Dermis microvascular lymphatic vessel endothelial cell (primary cell): Measurements from ENCODE around the gene PXYLP1. TPM values are rescaled to one million over a fixed set of nuclear protein-coding genes. Genes with fewer than 3 reads are reported as not detected.

Experiments
- DNase-seq, 2 donors: peaks; one replicate each; pipeline versions ENCODE4 v3.0.0 to v3.0.0-alpha.2; 2010; ENCODE audit warnings: low read depth in 2 of 2
- total RNA-seq: library from RNA; depleted of rRNA; stranded (reverse); fragments of >200 nt; gene quantifications from 2 replicates; pipeline ENCODE4 v1.2.1, GENCODE V29; 2014

Gene PXYLP1
- total RNA-seq, 1 donor from 2014 or later: 0.39 TPM

- DNase-seq: no peak
Measured at GRCh38 chr3:141228395-141228794, 3.2 kb upstream of the PXYLP1 start.

GRCh38 chr3:141229132-141229531 lies 2.5 kb upstream of the PXYLP1 start:
- no peak for DNase-seq

GRCh38 chr3:141230293-141230692 lies 1.3 kb upstream of the PXYLP1 start:
- DNase-seq: no peak

GRCh38 chr3:141231952-141232823 lies 563 bp downstream of the PXYLP1 start:
- no peak for DNase-seq

GRCh38 chr3:141233457-141234161 lies 2.0 kb downstream of the PXYLP1 start:
- no peak for DNase-seq

- no peak for DNase-seq
Measured at GRCh38 chr3:141234283-141234682, 2.7 kb downstream of the PXYLP1 start.

GRCh38 chr3:141235661-141236171 lies 4.1 kb downstream of the PXYLP1 start:
- no peak for DNase-seq

- no peak for DNase-seq
Measured at GRCh38 chr3:141236361-141236760, 4.7 kb downstream of the PXYLP1 start.

GRCh38 chr3:141237701-141238521 lies 6.3 kb downstream of the PXYLP1 start:
- DNase-seq: no peak

- DNase-seq: no peak
Measured at GRCh38 chr3:141239511-141240281, 8.1 kb downstream of the PXYLP1 start.

GRCh38 chr3:141240286-141240685 lies 8.7 kb downstream of the PXYLP1 start:
- no peak for DNase-seq

- DNase-seq: no peak
Measured at GRCh38 chr3:141240687-141241615, 9.3 kb downstream of the PXYLP1 start.

GRCh38 chr3:141241616-141242376 lies 10.2 kb downstream of the PXYLP1 start:
- no peak for DNase-seq

- no peak for DNase-seq
Measured at GRCh38 chr3:141242377-141243092, 10.9 kb downstream of the PXYLP1 start.

- DNase-seq: no peak
Measured at GRCh38 chr3:141243271-141243707, 11.7 kb downstream of the PXYLP1 start.

GRCh38 chr3:141246224-141246957 lies 14.8 kb downstream of the PXYLP1 start:
- no peak for DNase-seq

GRCh38 chr3:141246958-141247301 lies 15.3 kb downstream of the PXYLP1 start:
- no peak for DNase-seq

GRCh38 chr3:141248064-141248463 lies 16.4 kb downstream of the PXYLP1 start:
- DNase-seq: no peak
